Kidney (tissue), 14 donors: ENCODE results near the gene FASLG. TPM values are rescaled to one million over a fixed set of nuclear protein-coding genes. Genes with fewer than 3 reads are reported as not detected.

Experiments
- DNase-seq, 5 donors: peaks; one replicate each; pipeline ENCODE4 v3.0.0-alpha.2; 2013 to 2020
- FAIRE-seq: peaks from 2 replicates; lab custom pipeline; 2012; peaks lifted over from hg19 to GRCh38; lab: Jason Lieb, UNC
- H3K27ac ChIP-seq, 2 donors: one replicate each; pipeline ENCODE4 v1.7.0; 2013; ENCODE audit warnings: low read depth in 2 of 2, low read length in 2 of 2, inconsistent platforms in 1 of 2
- H3K27me3 ChIP-seq: one replicate; pipeline ENCODE4 v1.7.1; 2013; ENCODE audit warnings: low read length, inconsistent platforms; ENCODE audit not compliant: control insufficient read depth, insufficient read depth
- H3K36me3 ChIP-seq, 3 donors: one replicate each; pipeline versions ENCODE4 v1.7.0 to v1.7.1; 2013; ENCODE audit warnings: low read length in 3 of 3, control low read depth in 1 of 3, inconsistent platforms in 1 of 3; ENCODE audit not compliant: insufficient read depth in 3 of 3, control insufficient read depth in 2 of 3
- H3K4me1 ChIP-seq, 3 donors: one replicate each; pipeline versions ENCODE4 v1.7.0 to v1.7.1; 2013; ENCODE audit warnings: low read length in 3 of 3, inconsistent platforms in 1 of 3, low read depth in 1 of 3; ENCODE audit not compliant: control insufficient read depth in 2 of 3, insufficient read depth in 2 of 3
- H3K4me3 ChIP-seq, 3 donors: one replicate each; pipeline versions ENCODE4 v1.7.0 to v1.8.1; 2013; ENCODE audit warnings: low read length in 3 of 3, control low read depth in 1 of 3, inconsistent platforms in 1 of 3
- H3K9ac ChIP-seq, 3 donors: one replicate each; pipeline versions ENCODE4 v1.7.0 to v1.7.1; 2013; ENCODE audit warnings: low read length in 3 of 3, control low read depth in 1 of 3, inconsistent platforms in 1 of 3
- H3K9me3 ChIP-seq, 3 donors: one replicate each; pipeline versions ENCODE4 v1.7.0 to v1.7.1; 2013; ENCODE audit warnings: low read length in 3 of 3, control low read depth in 1 of 3, inconsistent platforms in 1 of 3; ENCODE audit not compliant: control insufficient read depth in 2 of 3, insufficient read depth in 1 of 3
- CTCF ChIP-seq: IDR thresholded peaks from 3 replicates; pipeline ENCODE4 v1.5.1; 2012; ENCODE audit warnings: mild to moderate bottlenecking, moderate library complexity, borderline replicate concordance; ENCODE audit not compliant: insufficient read depth; ENCODE audit errors: extremely low read depth
- intact Hi-C: fragments of 100-400 bp; cut with DNase I; formaldehyde crosslinking; loops from one replicate; pipeline ENCODE4 v1.11.1; 2022
- polyA plus RNA-seq: library from polyadenylated mRNA; stranded (reverse); fragments of 350-450 nt; fragmentation: Illumina TruSeq; extraction: RNeasy Lipid Tissue Mini Kit (QIAGEN cat#74804); gene quantifications from one replicate; pipeline ENCODE4 v1.2.3, GENCODE V29; 2014; ENCODE audit warnings: low read depth, low replicate concordance; ENCODE audit not compliant: insufficient read depth
- total RNA-seq: library from RNA; stranded (reverse); fragmentation: NEBNext Ultra II Directional; extraction: Animal tissue kit (Norgen Biotek cat#: 25700); gene quantifications from one replicate; pipeline ENCODE4 v1.2.1, GENCODE V29; 2021
- donor health status: control.
- donor health status: control.
- donor health status: control.
- donor health status: control.
- donor health status: control.
- donor health status: DM: yes; HTN: yes; CAD: no.
- donor health status: Normal renal cell carcinoma (clear cell type).

FASLG gene
- total and polyA plus RNA-seq, 2 donors from 2014 or later = 0.50 TPM; not detected in 1

DNA sequence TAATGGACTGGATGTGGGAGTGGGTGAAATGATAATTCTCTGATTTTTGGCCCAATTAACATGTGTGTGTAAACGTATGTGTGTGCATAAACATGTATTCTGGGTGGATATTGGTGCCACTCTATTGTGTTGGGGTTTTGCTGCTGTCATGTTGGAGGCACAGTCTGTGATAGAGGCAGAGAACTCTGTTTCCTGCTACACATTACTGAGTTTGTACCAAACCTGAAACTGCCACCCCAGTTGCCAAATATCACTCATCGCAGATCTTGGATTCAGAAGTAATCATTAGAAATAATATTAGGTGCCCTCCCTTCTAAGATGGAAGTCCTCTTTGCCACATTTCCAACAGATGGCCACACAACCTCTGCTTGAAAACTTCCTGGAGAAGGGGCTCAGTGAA is 13.8 kb downstream of the FASLG start:
- Histone ChIP-seq H3K9ac (no peak overlapping the region), H3K27me3 (no peaks in the 10 kb centered on the region), H3K9me3 (no peaks in the 10 kb centered on the region), H3K27ac (no peak overlapping the region), H3K4me1 (no peaks in the 10 kb centered on the region), H3K4me3 (no peak overlapping the region), H3K36me3 (no peaks in the 10 kb centered on the region)
- FAIRE-seq (no peak), DNase-seq (no peak)
- no peak for TF ChIP-seq CTCF
- intact Hi-C loops = no loop called here

- FAIRE-seq (no peak), DNase-seq (no peak)
- no peak for TF ChIP-seq CTCF
- intact Hi-C loops = no loop called here
- Histone ChIP-seq H3K4me1 (no peaks in the 10 kb centered on the region), H3K27ac (no peak overlapping the region), H3K27me3 (no peaks in the 10 kb centered on the region), H3K4me3 (no peak overlapping the region), H3K36me3 (no peaks in the 10 kb centered on the region), H3K9me3 (no peaks in the 10 kb centered on the region), H3K9ac (no peak overlapping the region)
These were observed 14.9 kb downstream of the FASLG start for GRCh38 chr1:172673761-172674160.

DNA sequence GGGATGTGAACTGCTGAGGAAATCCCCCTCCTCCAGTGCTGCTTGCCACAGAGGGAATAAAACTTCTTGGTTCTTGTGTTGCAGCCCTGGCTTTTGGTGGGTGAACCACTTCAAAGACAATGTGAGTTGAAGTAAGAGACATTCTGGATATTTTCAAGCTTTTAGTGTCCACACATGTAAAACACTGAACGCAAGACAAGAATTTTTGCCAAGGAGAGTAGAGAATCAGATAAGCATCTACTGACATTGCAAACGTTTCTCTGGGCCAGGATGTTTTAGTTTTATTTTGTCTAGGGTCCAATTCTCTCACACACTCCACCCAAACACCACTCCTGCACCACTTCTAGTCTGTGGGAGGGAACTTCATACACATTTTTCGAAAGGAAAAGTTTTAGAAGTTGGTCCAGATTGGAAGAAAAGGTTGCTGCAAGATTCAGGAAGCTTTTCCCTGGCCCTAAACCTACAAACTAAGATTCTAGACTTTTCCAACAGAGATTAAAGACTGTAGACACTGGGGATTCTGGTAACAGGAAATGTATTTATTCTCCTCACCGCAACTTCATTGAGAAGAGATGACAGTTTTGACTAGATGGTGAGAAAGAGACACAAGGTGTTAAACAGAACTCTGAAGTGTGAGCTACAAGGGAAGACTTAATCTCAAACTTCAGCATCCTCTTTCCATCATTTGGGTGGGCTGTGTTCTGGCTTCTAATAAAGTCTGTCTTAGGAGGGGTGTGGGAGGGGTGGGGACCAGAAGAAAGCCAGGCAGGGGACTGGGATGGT is 16.1 kb downstream of the FASLG start:
- Histone ChIP-seq H3K27ac (no peak overlapping the region), H3K4me3 (no peak overlapping the region), H3K9me3 (no peaks in the 10 kb centered on the region), H3K4me1 (no peaks in the 10 kb centered on the region), H3K27me3 (no peaks in the 10 kb centered on the region), H3K36me3 (no peaks in the 10 kb centered on the region), H3K9ac (no peak overlapping the region)
- TF ChIP-seq CTCF = no peak
- FAIRE-seq (no peak), DNase-seq (no peak)
- intact Hi-C loops = no loop called here
